Ectodermal cell (in vitro differentiated cells): Measurements from ENCODE around the gene TEX54. TPM values are rescaled to one million over a fixed set of nuclear protein-coding genes. Genes with fewer than 3 reads are reported as not detected.

ENCODE experiments used
- H3K27ac ChIP-seq: 2 replicates; pipeline ENCODE4 v1.7.0; 2013; ENCODE audit warnings: mild to moderate bottlenecking, low read depth, low read length; ENCODE audit not compliant: insufficient read depth, poor library complexity, severe bottlenecking
- H3K27me3 ChIP-seq: 2 replicates; pipeline ENCODE4 v1.7.0; 2013; ENCODE audit warnings: mild to moderate bottlenecking, low read length; ENCODE audit not compliant: insufficient read depth, control insufficient read depth, poor library complexity, severe bottlenecking
- H3K36me3 ChIP-seq: one replicate; pipeline ENCODE4 v1.7.0; 2013; ENCODE audit warnings: low read length; ENCODE audit not compliant: control insufficient read depth, insufficient read depth
- H3K4me1 ChIP-seq: one replicate; pipeline ENCODE4 v1.7.0; 2013; ENCODE audit warnings: low read length; ENCODE audit not compliant: control insufficient read depth, insufficient read depth
- H3K4me3 ChIP-seq: 2 replicates; pipeline ENCODE4 v1.7.0; 2013; ENCODE audit warnings: low read depth, low read length, control low read depth; ENCODE audit not compliant: insufficient read depth
- H3K9me3 ChIP-seq: 2 replicates; pipeline ENCODE4 v1.7.0; 2013; ENCODE audit warnings: mild to moderate bottlenecking, low read length, moderate library complexity; ENCODE audit not compliant: control insufficient read depth
- WGBS, 2 experiments: methylation state at CpG; one replicate each; pipeline ENCODE4 v1.1.7; 2013; ENCODE audit warnings: missing lambda C conversion rate in 2 of 2; 5-methylcytosine and 5-hydroxymethylcytosine counted together
- polyA plus RNA-seq, 4 experiments: library from polyadenylated mRNA; stranded (reverse); fragments of 50-300 nt; gene quantifications; one replicate each; pipeline ENCODE4 v1.2.3, GENCODE V29; 2013

Gene TEX54
- not detected for polyA plus RNA-seq (2013, experiment 1 of 4)
- polyA plus RNA-seq (2013, experiment 2 of 4): not detected
- not detected for polyA plus RNA-seq (2013, experiment 3 of 4)
- not detected for polyA plus RNA-seq (2013, experiment 4 of 4)

DNA sequence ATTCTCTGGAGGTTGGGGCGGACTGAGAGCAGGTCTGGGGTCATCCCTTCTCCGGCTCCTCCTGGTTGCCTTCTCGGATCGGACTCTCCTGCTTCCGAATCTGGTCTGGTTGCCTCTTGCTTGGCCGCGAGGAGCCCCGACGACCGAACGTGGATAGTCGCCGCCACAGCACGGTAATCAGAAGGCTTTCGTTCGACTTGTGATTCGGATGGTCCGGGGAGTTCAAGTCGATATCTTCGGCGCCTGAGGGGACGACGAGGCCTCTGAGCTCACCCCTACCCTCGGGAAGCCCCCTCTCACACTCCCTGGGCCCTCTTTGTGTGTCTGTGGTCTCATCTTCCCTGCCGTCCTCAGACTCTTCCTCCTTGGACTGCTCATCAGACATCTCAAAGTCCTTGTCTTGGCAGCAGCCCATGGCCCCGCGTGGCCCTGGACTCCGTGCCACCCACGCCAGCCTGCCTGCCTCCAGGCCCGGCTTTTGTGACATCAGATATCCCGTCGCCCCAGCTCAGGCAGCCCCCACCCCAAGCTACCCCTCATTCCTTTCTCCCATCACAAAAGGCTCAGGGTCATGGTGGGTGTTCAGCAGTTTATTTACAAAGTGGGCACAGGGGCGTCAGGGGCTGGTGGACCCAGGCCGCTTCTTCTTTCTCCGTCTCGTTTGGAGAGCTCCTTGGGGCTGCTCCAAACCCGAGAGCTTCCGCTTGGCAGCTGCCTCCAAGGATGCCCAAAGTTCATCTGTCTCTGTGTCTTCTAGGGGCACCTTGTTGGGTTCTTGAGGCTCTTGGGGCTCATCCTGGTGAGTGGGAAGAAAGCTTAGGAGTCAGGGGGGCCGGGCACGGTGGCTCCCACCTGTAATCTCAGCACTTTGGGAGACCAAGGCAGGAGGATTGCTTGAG lies at the start of gene TEX54:
TSS of gene TEX54 (minus strand) at position 506 of the 899 bp plus-strand sequence.
- H3K4me3 ChIP-seq: peak within 1 kb of the TSS; percentile 93
- H3K27me3 ChIP-seq: no peaks in the 10 kb centered on the region
- H3K36me3 ChIP-seq: peaks cover 16% of the 10 kb centered on the region
- 22 to 23% methylated on average over 40 of the region's 40 CpGs for WGBS, 2 experiments
- H3K27ac ChIP-seq: peak within 1 kb of the TSS; percentile 95
- H3K9me3 ChIP-seq: no peaks in the 10 kb centered on the region
- H3K4me1 ChIP-seq: peaks cover 9% of the 10 kb centered on the region

DNA sequence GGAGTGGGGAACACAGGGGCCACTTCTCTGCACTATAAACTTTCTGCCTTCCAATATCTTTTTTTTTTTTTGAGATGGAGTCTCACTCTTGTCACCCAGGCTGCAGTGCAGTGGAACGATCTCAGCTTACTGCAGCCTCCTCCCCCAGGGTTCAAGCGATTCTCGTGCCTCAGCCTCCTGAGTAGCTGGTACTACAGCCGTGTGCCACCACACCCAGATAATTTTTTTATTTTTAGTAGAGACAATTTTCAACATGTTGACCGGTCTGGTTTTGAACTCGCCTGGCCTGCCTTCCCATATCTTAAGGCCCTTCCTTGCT lies 49.7 kb upstream of the TEX54 start:
- Histone ChIP-seq H3K4me3 (peak overlapping the region; percentile 77), H3K27ac (peak overlapping the region; percentile 98), H3K9me3 (no peaks in the 10 kb centered on the region), H3K27me3 (no peaks in the 10 kb centered on the region), H3K4me1 (peaks cover 33% of the 10 kb centered on the region), H3K36me3 (peaks cover 50% of the 10 kb centered on the region)
- 72 to 77% methylated on average over 6 of the region's 6 CpGs for WGBS, 2 experiments

DNA sequence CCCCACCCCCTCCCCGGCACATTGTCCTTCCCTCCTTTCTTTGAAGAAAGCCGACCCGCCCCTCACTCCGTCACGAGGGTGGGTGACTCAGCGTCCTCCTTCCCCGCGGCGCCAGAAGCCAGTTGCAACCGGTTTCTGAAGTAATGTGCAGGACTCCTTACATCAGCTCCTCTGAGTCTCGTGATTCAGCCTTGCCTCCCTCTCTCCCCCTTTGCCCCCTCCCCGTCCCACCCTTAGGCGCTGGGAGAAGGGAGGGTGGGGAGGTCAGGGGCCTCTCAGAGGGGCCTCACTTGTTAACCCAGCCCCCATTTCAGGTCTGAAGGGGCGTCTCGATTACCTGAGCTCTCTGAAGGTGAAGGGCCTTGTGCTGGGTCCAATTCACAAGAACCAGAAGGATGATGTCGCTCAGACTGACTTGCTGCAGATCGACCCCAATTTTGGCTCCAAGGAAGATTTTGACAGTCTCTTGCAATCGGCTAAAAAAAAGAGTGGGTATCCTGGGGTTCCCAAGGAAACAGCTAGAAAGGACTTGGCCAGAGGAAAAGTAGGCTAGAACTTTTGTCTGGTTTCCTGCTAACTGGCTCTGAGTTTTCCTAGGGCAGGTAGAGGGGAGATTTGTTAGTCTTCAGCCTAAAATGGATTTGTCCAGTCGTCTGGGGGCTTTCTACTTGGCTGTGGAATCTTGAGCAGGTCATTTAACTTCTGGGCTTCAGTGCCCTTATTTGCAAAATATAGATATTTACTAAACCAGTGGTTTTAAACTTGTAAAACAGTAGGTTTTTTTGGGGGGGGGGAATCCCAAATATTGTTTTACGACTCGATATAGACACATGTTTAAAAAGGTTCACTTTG lies 49.2 kb upstream of the TEX54 start:
- peak overlapping the region; percentile 77 for H3K4me3 ChIP-seq
- H3K9me3 ChIP-seq: no peaks in the 10 kb centered on the region
- H3K36me3 ChIP-seq: peaks cover 49% of the 10 kb centered on the region
- H3K4me1 ChIP-seq: peaks cover 33% of the 10 kb centered on the region
- WGBS, 2 experiments: 8 to 11% methylated on average over 21 of the region's 21 CpGs
- H3K27me3 ChIP-seq: no peaks in the 10 kb centered on the region
- H3K27ac ChIP-seq: peak overlapping the region; percentile 98

DNA sequence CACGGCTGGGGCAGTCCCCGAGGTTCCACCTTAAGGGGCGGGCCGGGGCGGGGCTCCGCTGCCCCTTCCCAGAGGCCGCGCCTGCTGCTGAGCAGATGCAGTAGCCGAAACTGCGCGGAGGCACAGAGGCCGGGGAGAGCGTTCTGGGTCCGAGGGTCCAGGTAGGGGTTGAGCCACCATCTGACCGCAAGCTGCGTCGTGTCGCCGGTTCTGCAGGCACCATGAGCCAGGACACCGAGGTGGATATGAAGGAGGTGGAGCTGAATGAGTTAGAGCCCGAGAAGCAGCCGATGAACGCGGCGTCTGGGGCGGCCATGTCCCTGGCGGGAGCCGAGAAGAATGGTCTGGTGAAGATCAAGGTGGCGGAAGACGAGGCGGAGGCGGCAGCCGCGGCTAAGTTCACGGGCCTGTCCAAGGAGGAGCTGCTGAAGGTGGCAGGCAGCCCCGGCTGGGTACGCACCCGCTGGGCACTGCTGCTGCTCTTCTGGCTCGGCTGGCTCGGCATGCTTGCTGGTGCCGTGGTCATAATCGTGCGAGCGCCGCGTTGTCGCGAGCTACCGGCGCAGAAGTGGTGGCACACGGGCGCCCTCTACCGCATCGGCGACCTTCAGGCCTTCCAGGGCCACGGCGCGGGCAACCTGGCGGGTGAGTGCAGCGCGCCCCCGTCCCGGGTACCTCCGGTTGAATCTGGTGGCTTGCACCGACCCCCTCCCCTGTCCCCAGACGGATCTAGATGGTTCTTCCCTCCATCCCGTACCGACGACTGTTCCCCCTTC lies 48.4 kb upstream of the TEX54 start, which contains the start of gene SLC3A2:
TSS of gene SLC3A2 (plus strand) at position 94 of the 776 bp plus-strand sequence. CDS start at position 222, 128 bp downstream.
- no peaks in the 10 kb centered on the region for H3K27me3 ChIP-seq
- peaks cover 33% of the 10 kb centered on the region for H3K4me1 ChIP-seq
- H3K4me3 ChIP-seq: peak within 1 kb of the TSS; percentile 77
- no peaks in the 10 kb centered on the region for H3K9me3 ChIP-seq
- WGBS, 2 experiments: 0% methylated on average over 69 of the region's 69 CpGs
- H3K27ac ChIP-seq: peak within 1 kb of the TSS; percentile 98
- peaks cover 43% of the 10 kb centered on the region for H3K36me3 ChIP-seq

DNA sequence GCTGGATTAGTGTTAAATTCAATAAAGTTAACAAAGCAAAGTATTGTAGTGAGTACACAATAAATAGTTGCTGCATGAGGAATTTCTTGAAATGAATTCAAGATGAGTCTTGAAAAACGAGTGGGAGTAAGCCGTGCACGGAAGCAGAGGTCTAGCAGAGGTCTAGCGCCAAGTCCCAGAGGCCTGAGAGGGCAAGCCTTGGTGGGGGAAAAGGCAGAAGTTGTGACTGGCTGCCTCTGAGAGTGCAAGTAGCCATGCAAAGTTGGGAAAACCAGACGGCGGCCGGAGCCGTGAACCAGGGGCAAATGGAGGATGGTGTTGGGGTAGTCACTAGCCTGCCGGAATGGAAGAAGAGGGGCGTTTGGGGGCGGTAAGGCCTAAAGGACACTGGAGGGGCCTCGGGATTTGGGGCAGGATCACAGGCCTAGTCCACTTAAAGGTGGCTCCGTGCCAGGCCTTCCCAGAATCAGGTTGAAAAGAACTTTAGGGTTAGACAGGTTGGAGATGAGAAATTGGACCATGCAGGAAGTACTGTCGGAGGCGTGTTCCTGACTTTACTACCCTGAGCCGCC lies 47.7 kb upstream of the TEX54 start:
- peak overlapping the region; percentile 98 for H3K27ac ChIP-seq
- H3K4me1 ChIP-seq: peaks cover 33% of the 10 kb centered on the region
- no peaks in the 10 kb centered on the region for H3K9me3 ChIP-seq
- 20 to 23% methylated on average over 16 of the region's 16 CpGs for WGBS, 2 experiments
- H3K4me3 ChIP-seq: peak overlapping the region; percentile 77
- H3K36me3 ChIP-seq: peaks cover 36% of the 10 kb centered on the region
- no peaks in the 10 kb centered on the region for H3K27me3 ChIP-seq

DNA sequence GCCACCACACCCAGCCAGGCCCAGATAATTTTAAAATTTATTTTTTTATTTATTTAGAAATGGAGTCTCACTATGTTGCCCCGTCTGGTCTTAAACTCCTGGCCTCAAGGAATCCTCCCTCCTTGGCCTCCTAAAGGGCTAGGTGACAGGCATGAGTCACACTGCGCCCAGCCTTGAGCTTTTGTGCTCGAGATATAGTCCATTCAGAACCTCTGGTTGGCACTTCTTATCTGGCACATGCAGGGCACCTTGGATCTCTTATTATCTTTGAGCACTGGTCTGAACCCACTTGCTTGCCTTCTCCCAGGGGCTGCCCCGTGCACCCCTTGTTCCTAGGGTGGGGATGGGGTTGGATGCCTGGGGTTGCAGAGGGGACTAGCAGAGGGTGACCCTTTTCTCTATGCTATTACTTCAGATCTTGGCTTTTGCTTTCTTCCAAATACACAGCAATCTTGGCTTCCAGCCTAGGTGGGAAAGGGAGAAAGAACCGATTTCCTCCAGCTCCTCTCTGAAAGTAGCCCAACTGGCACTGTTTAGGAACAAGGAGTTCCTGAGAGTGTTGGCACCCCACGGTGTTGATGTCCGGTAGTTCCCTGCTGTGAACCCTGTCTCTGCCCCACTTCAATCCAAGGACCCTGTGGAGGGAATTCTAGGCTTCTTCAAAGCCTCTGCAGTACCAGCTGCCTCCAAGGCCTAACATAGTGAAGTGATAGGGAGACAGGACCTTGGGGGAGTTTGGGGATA lies 46.8 kb upstream of the TEX54 start:
- Histone ChIP-seq H3K9me3 (no peaks in the 10 kb centered on the region), H3K4me3 (peak overlapping the region; percentile 77), H3K27me3 (no peaks in the 10 kb centered on the region), H3K36me3 (peaks cover 27% of the 10 kb centered on the region), H3K4me1 (peaks cover 31% of the 10 kb centered on the region), H3K27ac (peak overlapping the region; percentile 20)
- WGBS, 2 experiments: 80 to 81% methylated on average over 7 of the region's 7 CpGs

DNA sequence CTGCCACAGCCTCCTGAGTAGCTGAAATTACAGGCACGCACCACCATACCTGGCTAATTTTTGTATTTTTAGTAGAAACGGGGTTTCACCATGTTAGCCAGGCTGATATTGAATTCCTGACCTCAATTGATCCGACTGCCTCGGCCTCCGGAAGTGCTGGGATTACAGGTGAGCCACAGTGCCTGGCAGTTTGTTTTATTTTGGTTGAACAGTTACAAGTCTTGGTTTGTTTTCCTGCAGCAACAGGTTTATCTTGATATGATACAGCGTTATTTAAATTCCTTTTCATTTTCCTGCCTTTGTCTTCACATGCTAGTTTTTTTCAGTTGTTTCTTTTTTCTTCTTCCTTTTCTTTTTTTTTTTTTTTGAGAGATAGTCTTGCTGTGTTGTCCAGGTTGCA lies 44.1 kb upstream of the TEX54 start:
- Histone ChIP-seq H3K4me1 (peaks cover 13% of the 10 kb centered on the region), H3K27me3 (no peaks in the 10 kb centered on the region), H3K36me3 (peaks cover 12% of the 10 kb centered on the region), H3K27ac (no peak overlapping the region), H3K9me3 (no peaks in the 10 kb centered on the region), H3K4me3 (no peak overlapping the region)
- 93 to 98% methylated on average over 6 of the region's 6 CpGs for WGBS, 2 experiments

DNA sequence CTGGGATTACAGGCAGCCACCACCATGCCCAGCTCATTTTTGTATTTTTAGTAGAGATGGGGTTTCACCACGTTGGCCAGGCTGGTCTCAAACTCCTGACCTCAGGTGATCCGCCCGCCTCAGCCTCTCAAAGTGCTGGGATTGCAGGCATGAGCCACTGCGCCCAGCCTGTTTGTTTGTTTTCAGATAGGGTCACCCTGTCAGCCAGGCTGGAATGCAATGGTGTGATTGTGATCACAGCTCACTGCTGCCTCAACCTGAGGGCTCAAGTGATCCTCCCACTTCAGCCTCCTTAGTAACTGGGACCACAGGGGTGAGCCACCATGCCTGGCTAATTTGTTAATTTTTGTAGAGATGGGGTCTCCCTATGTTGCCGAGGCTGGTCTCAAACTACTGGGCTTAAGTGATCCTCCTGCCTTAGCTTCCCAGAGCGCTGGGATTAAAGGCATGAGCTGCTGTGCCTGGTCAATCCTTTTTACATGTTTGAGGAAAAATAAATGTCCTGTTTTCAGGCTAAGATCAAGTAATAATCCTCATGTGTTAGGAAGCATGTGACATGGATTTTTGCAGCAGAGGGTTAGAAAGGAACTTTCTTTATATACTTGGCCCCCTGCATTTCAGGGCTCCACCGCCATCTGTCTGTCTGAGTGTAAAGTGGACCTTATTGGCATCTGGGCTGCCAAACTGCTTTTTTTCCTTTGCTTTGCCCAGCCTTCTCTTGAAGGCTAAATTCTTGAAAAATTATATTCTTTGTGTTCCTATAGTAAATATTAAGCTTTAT lies 43.2 kb upstream of the TEX54 start:
- Histone ChIP-seq H3K27me3 (no peaks in the 10 kb centered on the region), H3K9me3 (no peaks in the 10 kb centered on the region), H3K36me3 (peaks cover 12% of the 10 kb centered on the region), H3K27ac (no peak overlapping the region), H3K4me1 (peaks cover 13% of the 10 kb centered on the region), H3K4me3 (no peak overlapping the region)
- WGBS, 2 experiments: 87 to 93% methylated on average over 7 of the region's 7 CpGs
